ENCODE results near the gene ANKRD13D.

ANKRD13D gene

GRCh38 chr11:67298786-67299185 is 9.7 kb downstream of the ANKRD13D start:
- H4K20me1 ChIP-seq (ENCODE audit: control insufficient read depth, insufficient read depth, low read depth, low read length) = no peaks in the 10 kb centered on the region
- H3K4me2 ChIP-seq (ENCODE audit: low read length) = no peak overlapping the region
- H3F3A ChIP-seq (ENCODE audit: control insufficient read depth, insufficient read depth) = no peaks in the 10 kb centered on the region
- H3K79me2 ChIP-seq (ENCODE audit: control insufficient read depth, low read length) = peaks cover 20% of the 10 kb centered on the region
- H3K4me3 ChIP-seq (ENCODE audit: low read length) = no peak overlapping the region
- TF ChIP-seq CTCF (IDR thresholded peaks at IDR 0.05; ENCODE audit: low read depth, low read length, poor library complexity, severe bottlenecking) (no peak), EZH2phosphoT487 (IDR thresholded peaks at IDR 0.05; ENCODE audit: borderline replicate concordance, low read length) (no peak)
- peaks cover 79% of the 10 kb centered on the region for H3K36me3 ChIP-seq (ENCODE audit: control insufficient read depth, low read length)
- H3K9me2 ChIP-seq (replicated peaks; ENCODE audit: control insufficient read depth, low read length) = no peaks in the 10 kb centered on the region
- H3K27ac ChIP-seq (ENCODE audit: low read depth, low read length) = no peak overlapping the region
- no peaks in the 10 kb centered on the region for H3K27me3 ChIP-seq (ENCODE audit: control insufficient read depth, low read length)
- peaks cover 23% of the 10 kb centered on the region for H3K9me3 ChIP-seq (ENCODE audit: control insufficient read depth, insufficient read depth, low read length)
- H3K4me1 ChIP-seq (ENCODE audit: control insufficient read depth, low read length) = no peaks in the 10 kb centered on the region

- Histone ChIP-seq H3K9me2 (replicated peaks; ENCODE audit: control insufficient read depth, low read length) (no peaks in the 10 kb centered on the region), H3K27ac (ENCODE audit: low read depth, low read length) (no peak overlapping the region), H3K9me3 (ENCODE audit: control insufficient read depth, insufficient read depth, low read length) (peaks cover 17% of the 10 kb centered on the region), H3K4me2 (ENCODE audit: low read length) (no peak overlapping the region), H3K4me1 (ENCODE audit: control insufficient read depth, low read length) (no peaks in the 10 kb centered on the region), H3K36me3 (ENCODE audit: control insufficient read depth, low read length) (peaks cover 70% of the 10 kb centered on the region), H3K27me3 (ENCODE audit: control insufficient read depth, low read length) (no peaks in the 10 kb centered on the region), H3K4me3 (ENCODE audit: low read length) (no peak overlapping the region), H4K20me1 (ENCODE audit: control insufficient read depth, insufficient read depth, low read depth, low read length) (no peaks in the 10 kb centered on the region), H3F3A (ENCODE audit: control insufficient read depth, insufficient read depth) (no peaks in the 10 kb centered on the region), H3K79me2 (ENCODE audit: control insufficient read depth, low read length) (peaks cover 13% of the 10 kb centered on the region)
- TF ChIP-seq CTCF (IDR thresholded peaks at IDR 0.05; ENCODE audit: low read depth, low read length, poor library complexity, severe bottlenecking) (no peak), EZH2phosphoT487 (IDR thresholded peaks at IDR 0.05; ENCODE audit: borderline replicate concordance, low read length) (no peak)
These were observed 10.5 kb downstream of the ANKRD13D start for GRCh38 chr11:67299471-67300191.

GRCh38 chr11:67300256-67300755 is 11.2 kb downstream of the ANKRD13D start:
- TF ChIP-seq CTCF (IDR thresholded peaks at IDR 0.05; ENCODE audit: low read depth, low read length, poor library complexity, severe bottlenecking) (no peak), EZH2phosphoT487 (IDR thresholded peaks at IDR 0.05; ENCODE audit: borderline replicate concordance, low read length) (no peak)
- H3K36me3 ChIP-seq (ENCODE audit: control insufficient read depth, low read length) = peaks cover 63% of the 10 kb centered on the region

More at GRCh38 chr11:67300256-67300755, 11.2 kb downstream of the ANKRD13D start:
- H4K20me1 ChIP-seq (ENCODE audit: control insufficient read depth, insufficient read depth, low read depth, low read length) = no peaks in the 10 kb centered on the region
- H3K4me1 ChIP-seq (ENCODE audit: control insufficient read depth, low read length) = no peaks in the 10 kb centered on the region
- peaks cover 13% of the 10 kb centered on the region for H3K9me3 ChIP-seq (ENCODE audit: control insufficient read depth, insufficient read depth, low read length)
- H3K9me2 ChIP-seq (replicated peaks; ENCODE audit: control insufficient read depth, low read length) = no peaks in the 10 kb centered on the region
- H3F3A ChIP-seq (ENCODE audit: control insufficient read depth, insufficient read depth) = no peaks in the 10 kb centered on the region
- H3K27ac ChIP-seq (ENCODE audit: low read depth, low read length) = no peak overlapping the region
- H3K4me2 ChIP-seq (ENCODE audit: low read length) = no peak overlapping the region
- no peak overlapping the region for H3K4me3 ChIP-seq (ENCODE audit: low read length)
- peaks cover 12% of the 10 kb centered on the region for H3K79me2 ChIP-seq (ENCODE audit: control insufficient read depth, low read length)
- no peaks in the 10 kb centered on the region for H3K27me3 ChIP-seq (ENCODE audit: control insufficient read depth, low read length)
